IPS DF 4.7 (cell line): ENCODE data around the gene PALMD.

Source experiments
- DNase-seq: peaks from one replicate; pipeline ENCODE4 v3.0.0-alpha.2; 2013; ENCODE audit warnings: low spot score; ENCODE audit errors: extremely low read depth

PALMD gene

DNA sequence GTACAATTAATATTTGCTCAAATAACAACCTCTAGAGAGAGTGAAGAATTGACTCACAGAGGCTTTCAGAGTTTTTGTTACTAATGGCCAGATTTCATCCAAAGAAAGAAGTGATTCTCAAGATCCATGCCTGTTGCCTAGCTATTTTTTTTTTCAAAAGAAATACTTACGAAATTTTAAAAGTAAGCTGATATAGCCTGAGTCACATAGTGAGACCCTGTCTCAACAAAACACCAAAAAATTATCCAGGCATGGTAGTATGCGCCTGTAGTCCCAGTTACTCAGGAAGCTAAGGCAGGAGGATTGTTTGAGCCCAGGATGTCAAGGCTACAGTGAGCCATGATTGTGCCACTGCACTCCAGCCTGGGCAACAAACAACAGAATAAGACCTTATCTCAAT is 14.6 kb downstream of the PALMD start:
- DNase-seq, result no peak

- no peak for DNase-seq
Measured at GRCh38 chr1:99661780-99662179, 15.9 kb downstream of the PALMD start.

DNA sequence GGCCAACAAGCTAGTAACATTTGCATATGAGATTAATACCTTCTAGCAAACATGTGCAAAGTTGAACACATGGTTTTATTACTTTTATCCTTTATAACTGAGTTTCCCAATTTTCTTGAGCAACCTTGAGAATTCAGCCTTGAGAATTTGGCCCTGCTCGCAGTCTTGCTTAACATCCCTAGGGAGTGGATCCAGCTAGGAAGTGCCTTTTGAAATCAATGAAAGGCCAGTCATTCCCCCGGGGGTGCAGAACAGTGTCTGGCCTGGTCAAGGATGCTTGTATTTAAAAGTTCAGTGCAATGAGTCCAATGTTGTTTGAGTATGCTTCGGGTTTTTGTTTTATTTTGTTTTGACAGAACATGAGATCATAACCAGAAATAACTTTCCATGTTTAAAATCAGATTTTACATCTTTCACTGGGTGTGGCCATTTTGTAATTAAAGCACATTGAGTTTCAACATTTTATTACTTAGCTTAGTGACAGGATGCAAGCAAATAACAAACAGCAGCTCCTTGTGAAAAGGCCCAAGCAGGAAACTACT is 16.7 kb downstream of the PALMD start:
- no peak for DNase-seq

- DNase-seq, result no peak
Measured at GRCh38 chr1:99663501-99663900, 17.6 kb downstream of the PALMD start.

- no peak for DNase-seq
Measured at GRCh38 chr1:99665212-99665611, 19.3 kb downstream of the PALMD start.

DNA sequence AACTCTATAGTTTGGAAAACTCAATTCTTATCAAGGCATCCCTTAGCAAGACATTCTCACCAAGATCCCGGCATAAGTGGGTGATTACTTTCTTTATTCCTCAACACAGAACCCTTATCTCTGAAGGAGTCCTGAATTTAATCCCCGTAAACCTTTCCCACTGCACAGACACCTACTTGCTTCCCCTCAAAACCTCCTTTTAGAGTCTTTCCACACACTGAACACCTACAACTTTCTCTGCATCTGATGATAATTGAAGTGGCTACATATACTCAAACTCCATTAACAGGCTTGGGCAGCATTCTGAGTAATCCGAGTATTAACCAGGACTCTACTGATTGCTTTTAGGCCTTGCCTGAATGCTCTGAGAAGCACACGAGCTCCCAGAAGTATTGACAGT is 23.5 kb downstream of the PALMD start:
- no peak for DNase-seq

DNA sequence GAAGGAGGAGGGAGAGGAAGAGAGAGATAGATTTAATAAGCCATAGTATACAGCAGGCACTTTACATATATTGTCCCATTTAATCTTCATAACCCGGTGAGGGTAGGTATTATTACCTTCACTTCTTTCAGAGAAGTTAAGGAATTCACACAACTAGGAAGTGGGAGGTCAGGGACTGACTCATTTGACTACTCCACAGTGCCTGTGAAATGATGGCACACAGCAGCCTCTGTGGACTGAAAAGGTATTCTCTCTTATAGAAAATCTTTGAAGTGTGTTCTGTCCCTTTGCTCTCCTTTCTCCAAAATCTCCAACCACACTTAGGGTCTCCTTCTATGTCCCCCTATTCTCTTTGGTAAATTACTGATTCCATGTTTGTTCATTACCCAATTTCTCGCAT is 23.9 kb downstream of the PALMD start:
- DNase-seq, result no peak

- DNase-seq, result no peak
Measured at GRCh38 chr1:99670583-99670982, 24.7 kb downstream of the PALMD start.

DNA sequence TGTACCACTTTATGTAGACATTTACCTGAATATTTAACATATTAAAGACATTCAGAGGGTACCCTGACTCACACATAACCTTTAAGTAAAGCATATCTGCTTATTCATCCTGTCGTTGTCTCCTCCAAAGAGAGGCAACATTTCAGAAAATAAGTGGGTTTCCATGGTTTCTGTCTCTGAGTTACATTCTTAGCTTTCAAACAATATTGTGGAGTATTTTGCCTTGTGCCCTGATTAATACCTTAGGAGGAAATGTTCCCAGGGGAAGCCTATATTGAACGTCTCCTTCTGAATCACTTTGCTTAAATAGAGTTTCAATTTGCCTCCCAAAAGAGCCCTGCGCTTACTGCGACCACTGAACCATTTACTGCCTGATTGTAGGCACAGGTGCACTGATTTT is 26.1 kb downstream of the PALMD start:
- no peak for DNase-seq

GRCh38 chr1:99672530-99673213 is 26.8 kb downstream of the PALMD start:
- DNase-seq, result no peak

DNA sequence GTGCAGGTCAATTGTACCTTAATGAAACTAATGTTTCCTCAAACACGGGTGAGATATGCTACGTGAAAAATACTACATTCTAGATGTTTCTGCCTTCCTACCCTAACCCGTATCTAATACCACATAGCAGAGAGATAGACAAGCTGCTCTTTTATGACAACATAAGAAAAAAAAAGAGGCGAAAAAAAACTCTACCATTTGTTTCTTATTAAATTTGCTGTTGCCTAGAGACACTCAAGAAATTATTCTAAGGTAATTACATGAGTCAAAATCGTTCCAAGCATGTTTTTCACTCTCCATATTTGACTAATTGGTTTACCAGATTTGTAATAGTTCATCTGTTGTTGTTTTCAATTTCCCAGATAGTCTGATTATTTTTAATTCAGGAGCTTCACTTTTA is 27.4 kb downstream of the PALMD start:
- no peak for DNase-seq

- no peak for DNase-seq
Measured at GRCh38 chr1:99674115-99675064, 28.5 kb downstream of the PALMD start.

- no peak for DNase-seq
Measured at GRCh38 chr1:99675292-99675691, 29.4 kb downstream of the PALMD start.

DNA sequence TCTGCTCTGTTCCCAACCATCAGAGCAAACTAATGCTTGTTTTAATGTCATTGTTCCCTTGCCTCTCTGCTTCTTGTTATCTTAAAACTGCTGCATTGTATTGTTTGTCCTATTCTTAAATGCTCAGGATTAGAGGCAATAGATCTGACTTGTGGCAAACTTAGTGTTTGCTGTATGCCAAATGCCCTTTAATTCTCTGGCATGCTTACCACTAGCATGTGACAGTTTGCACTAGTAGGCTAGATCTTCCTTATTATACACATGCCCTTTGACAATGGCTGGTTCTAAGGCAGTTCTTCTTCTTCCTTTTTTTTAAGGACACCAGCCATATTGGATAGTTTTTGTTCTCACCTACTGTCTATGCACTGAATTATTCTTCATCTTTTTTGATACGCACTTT is 30.1 kb downstream of the PALMD start:
- DNase-seq, result no peak

DNA sequence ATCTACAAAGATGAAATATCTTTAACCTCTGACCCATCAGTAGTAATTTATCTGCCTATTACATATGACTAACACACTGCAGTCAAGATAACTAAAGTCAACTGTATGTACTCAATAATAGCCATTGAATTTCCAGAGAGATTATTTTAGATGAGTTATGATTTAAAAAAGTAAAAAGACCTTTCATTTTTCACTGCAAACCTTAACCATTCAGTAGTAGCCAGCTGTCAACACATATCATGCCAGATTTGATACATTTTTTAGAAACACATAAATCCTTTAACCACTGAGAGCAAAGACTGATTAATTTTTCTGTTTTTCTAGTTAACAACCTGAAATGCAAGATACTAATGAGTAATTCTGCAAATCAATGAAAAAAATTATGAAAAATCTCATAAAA is 31.0 kb downstream of the PALMD start:
- DNase-seq, result no peak

DNA sequence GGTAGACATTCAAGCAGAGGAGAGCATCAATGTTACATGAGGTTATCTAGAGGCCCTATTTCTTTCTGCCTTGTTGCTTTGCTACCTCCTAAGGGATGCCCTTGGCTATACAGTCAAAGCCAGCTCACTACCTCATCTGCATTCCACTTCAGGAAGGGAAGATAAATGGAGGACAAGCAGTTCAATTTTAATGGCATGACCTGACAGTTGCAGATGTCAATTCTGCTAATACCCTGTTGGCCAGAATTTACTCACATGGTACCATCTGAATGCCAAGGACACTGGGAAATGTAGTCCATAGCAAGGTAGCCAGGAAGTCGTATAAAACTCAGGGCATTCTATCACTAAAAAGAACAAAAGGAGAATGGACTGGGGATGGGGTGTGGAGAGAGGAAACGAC is 31.5 kb downstream of the PALMD start:
- no peak for DNase-seq

GRCh38 chr1:99680270-99680669 is 34.4 kb downstream of the PALMD start:
- DNase-seq, result no peak

GRCh38 chr1:99681583-99681982 is 35.7 kb downstream of the PALMD start:
- no peak for DNase-seq

DNA sequence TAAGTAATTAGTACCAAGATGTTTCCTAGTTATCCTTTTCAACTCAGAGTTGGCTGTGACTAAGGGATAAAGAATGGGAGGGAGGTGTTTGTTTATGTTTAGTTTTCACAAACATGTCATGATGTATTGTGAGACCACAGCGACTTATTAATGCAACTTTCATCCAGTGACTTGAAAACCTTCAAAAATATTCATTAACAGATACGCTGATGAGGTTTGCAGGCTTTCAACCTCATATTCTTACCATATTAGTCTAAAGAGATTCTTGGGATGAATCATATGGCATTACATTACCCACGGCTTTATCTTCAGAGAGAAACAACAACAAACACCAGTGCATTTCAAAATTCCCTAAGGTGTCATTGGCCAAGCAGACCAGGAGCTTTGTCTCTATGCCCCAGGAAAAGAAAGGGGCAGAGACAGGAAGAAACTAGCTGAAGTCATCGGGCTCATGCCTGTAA is 36.4 kb downstream of the PALMD start:
- DNase-seq, result no peak

DNA sequence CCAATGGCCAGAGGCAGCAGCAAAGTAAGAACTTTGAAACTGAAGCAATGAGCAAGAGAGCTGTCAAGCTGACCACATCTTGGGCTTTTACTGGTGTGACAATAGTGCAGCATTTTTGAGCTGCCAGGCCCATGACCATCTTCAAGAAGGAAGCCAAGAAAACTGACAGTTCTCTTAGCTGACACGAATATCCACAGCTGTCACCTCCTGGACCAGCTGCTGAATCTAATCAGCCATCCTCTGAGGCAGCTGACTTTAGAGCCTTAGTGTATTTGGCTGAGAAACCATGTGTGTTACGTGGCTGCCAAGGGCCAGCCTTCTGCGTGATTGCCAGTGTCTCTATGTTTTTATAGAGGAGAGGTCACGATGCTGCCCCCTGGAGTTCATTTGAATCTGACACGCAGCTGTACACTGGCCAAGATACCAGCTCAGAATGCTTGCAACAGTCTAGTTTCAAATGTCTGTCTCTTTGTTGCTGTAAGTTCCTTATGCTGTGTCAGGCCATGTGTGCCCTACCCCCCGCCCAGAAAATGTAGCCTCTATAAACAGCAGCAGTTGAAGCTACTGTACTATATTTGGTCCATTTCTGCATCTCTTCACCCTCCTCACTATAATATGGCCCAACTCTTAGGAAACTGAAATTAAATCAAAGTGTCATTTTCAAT is 39.7 kb downstream of the PALMD start:
- DNase-seq, result peak; percentile 9

DNA sequence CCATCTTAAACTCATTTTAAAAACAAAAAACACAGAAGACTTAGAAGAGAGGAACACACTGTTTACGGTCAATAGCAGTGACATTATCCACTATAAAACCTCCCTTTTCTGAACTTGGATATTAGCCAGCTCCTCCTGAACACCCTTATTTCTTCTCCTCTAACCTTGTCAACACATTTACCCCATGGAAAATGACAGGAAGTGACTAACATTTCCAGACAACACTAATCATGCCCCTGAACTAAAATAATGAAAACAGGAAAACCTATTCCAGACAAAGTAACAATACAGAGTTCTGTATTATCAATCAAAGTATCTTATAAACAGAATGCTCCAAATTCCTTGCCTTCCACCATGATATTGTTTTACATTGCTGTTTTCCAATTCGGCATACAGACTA is 45.3 kb downstream of the PALMD start:
- DNase-seq, result no peak

GRCh38 chr1:99696616-99697015 is 50.7 kb downstream of the PALMD start:
- DNase-seq, result no peak
